ENCODE data around the gene ZSCAN5B. TPM values are rescaled to one million over a fixed set of nuclear protein-coding genes. Genes with fewer than 3 reads are reported as not detected.
A peak's percentile ranks its signal among the peaks of the same experiment; 100 is the strongest.
"Not testable (repeated sequence)": the region's sequence is repeated elsewhere in the genome, so short reads cannot be mapped to it uniquely, and the experiment has no call there.

Gene ZSCAN5B, protein sequence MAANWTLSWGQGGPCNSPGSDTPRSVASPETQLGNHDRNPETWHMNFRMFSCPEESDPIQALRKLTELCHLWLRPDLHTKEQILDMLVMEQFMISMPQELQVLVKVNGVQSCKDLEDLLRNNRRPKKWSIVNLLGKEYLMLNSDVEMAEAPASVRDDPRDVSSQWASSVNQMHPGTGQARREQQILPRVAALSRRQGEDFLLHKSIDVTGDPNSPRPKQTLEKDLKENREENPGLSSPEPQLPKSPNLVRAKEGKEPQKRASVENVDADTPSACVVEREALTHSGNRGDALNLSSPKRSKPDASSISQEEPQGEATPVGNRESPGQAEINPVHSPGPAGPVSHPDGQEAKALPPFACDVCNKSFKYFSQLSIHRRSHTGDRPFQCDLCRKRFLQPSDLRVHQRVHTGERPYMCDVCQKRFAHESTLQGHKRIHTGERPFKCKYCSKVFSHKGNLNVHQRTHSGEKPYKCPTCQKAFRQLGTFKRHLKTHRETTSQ
- total RNA-seq, result not detected
- polyA plus RNA-seq (2013, experiment 1 of 2), result 0.14 TPM
- not detected for polyA plus RNA-seq (2013, experiment 2 of 2)
- long read RNA-seq, experiment 1, result 0 reads
- long read RNA-seq, experiment 2, result 0 reads
- long read RNA-seq, experiment 3, result 0 reads
- long read RNA-seq, experiment 4, result 0 reads

DNA sequence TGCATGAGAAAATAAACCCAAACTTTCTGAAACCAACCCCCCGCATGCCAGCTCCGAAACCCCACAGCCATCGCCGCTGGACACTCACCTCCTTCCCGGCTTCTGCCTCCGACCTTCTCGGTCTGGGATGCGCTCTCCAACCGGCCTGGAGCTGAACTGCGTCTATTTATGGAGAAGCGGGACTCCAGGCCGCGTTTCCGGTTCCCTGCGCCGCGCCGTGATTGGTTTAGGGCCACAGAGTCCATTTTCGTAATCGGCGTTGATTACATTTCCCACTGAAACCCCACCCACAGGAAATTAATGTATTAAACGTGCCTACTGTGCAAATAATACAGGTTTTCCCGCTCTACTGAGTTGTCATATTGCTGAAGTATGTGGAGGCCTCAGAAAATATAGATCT is at the start of gene ZSCAN5B:
ZSCAN5B (minus strand) TSS at position 138 of the 400 bp plus-strand sequence. CDS start 4,731 bp downstream, outside the sequence.
- not testable (repeated sequence) for H3K4me3 Mint-ChIP-seq, H3K27ac Mint-ChIP-seq
- WGBS, 2 experiments (ENCODE audit: insufficient coverage in 1 of 2, insufficient read length in 1 of 2), result 93 to 95% methylated on average over 11 to 23 of the region's 23 CpGs

DNA sequence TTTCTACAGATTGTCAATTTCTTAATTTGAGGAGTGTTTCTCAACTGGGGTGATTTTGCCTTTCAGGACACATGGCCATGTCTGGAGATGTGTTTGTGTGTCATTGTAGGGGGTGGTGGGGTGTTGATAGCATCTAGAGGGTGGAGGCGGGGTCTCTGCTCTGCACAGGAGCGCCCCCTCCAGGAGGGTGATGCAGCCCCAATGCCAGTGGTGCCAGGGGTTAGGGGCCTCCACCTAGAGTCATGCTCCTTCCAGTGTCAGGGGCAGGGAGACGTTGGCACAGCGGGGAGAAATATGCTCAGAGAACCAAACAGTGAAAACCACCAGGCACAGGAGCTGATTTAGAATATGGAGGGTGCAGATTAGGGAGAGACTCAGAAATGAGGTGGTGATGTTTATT is 48.2 kb upstream of the ZSCAN5B start:
- TF ChIP-seq CTCF (conservative IDR thresholded peaks at IDR 0.05), result peak; percentile 53
- H3K9me3 Mint-ChIP-seq; H3K9ac ChIP-seq (ENCODE audit: extremely low read depth, low read length, poor library complexity, severe bottlenecking); H3K4me1 Mint-ChIP-seq; DNase-seq; H3K36me3 ChIP-seq (ENCODE audit: control insufficient read depth, insufficient read depth, low read length); H3K4me1 ChIP-seq (ENCODE audit: control insufficient read depth, insufficient read depth, low read length); H3K27me3 ChIP-seq (ENCODE audit: control insufficient read depth, insufficient read depth, low read length, poor library complexity, severe bottlenecking); H3K4me3 Mint-ChIP-seq; H3K36me3 Mint-ChIP-seq (ENCODE audit: low read depth); H3K27me3 Mint-ChIP-seq (ENCODE audit: insufficient read depth); H3K9me3 ChIP-seq (ENCODE audit: control insufficient read depth, low read length); H3K27ac Mint-ChIP-seq; H3K4me3 ChIP-seq (ENCODE audit: low read length); H3K27ac ChIP-seq (ENCODE audit: low read depth, low read length): not testable (repeated sequence)
- 84 to 88% methylated on average over 2 of the region's 4 CpGs for WGBS, 2 experiments (ENCODE audit: insufficient coverage in 1 of 2, insufficient read length in 1 of 2)

More for the DNA sequence above, at the start of gene ZSCAN5B:
- not testable (repeated sequence) for DNase-seq; H3K9me3 ChIP-seq (ENCODE audit: control insufficient read depth, low read length); H3K4me1 Mint-ChIP-seq; H3K27me3 ChIP-seq (ENCODE audit: control insufficient read depth, insufficient read depth, low read length, poor library complexity, severe bottlenecking); H3K36me3 ChIP-seq (ENCODE audit: control insufficient read depth, insufficient read depth, low read length); H3K9ac ChIP-seq (ENCODE audit: extremely low read depth, low read length, poor library complexity, severe bottlenecking); H3K9me3 Mint-ChIP-seq; H3K4me3 ChIP-seq (ENCODE audit: low read length); H3K36me3 Mint-ChIP-seq (ENCODE audit: low read depth); H3K27ac ChIP-seq (ENCODE audit: low read depth, low read length); H3K4me1 ChIP-seq (ENCODE audit: control insufficient read depth, insufficient read depth, low read length)
- peaks cover 23% of the 10 kb centered on the region for H3K27me3 Mint-ChIP-seq (ENCODE audit: insufficient read depth)

- Histone ChIP-seq H3K27ac (ENCODE audit: low read depth, low read length) (no peak overlapping the region), H3K27me3 (ENCODE audit: control insufficient read depth, insufficient read depth, low read length, poor library complexity, severe bottlenecking) (no peaks in the 10 kb centered on the region), H3K36me3 (ENCODE audit: control insufficient read depth, insufficient read depth, low read length) (no peaks in the 10 kb centered on the region), H3K9me3 (ENCODE audit: control insufficient read depth, low read length) (no peaks in the 10 kb centered on the region), H3K4me1 (ENCODE audit: control insufficient read depth, insufficient read depth, low read length) (no peaks in the 10 kb centered on the region), H3K9ac (ENCODE audit: extremely low read depth, low read length, poor library complexity, severe bottlenecking) (no peak overlapping the region), H3K4me3 (ENCODE audit: low read length) (no peak overlapping the region)
- H3K27ac Mint-ChIP-seq, result no peak overlapping the region
- no peaks in the 10 kb centered on the region for H3K4me1 Mint-ChIP-seq
- H3K9me3 Mint-ChIP-seq, result no peaks in the 10 kb centered on the region
- H3K4me3 Mint-ChIP-seq, result no peak overlapping the region
- no peak for DNase-seq
- no peaks in the 10 kb centered on the region for H3K36me3 Mint-ChIP-seq (ENCODE audit: low read depth)
- no peak for TF ChIP-seq CTCF (conservative IDR thresholded peaks at IDR 0.05)
- 89 to 95% methylated on average over 6 to 7 of the region's 7 CpGs for whole genome bisulfite sequencing, 2 experiments (ENCODE audit: insufficient coverage in 1 of 2, insufficient read length in 1 of 2)
- peaks cover 4% of the 10 kb centered on the region for H3K27me3 Mint-ChIP-seq (ENCODE audit: insufficient read depth)
Observed at GRCh38 chr19:56245121-56245740, 47.6 kb upstream of the ZSCAN5B start.

Measured in endodermal cell (in vitro differentiated cells).